Activated CD8-positive, alpha-beta memory T cell treated with anti-CD3 and anti-CD28 coated beads, Interleukin-2, amount 50 U/mL, for 4 hours (primary cell): ENCODE measurements around the gene KCNJ18.
"Not testable (repeated sequence)": the region's sequence is repeated elsewhere in the genome, so short reads cannot be mapped to it uniquely, and the experiment has no call there.

ENCODE experiments used
- DNase-seq: peaks from one replicate; pipeline ENCODE4 v3.0.0-alpha.2; 2020

KCNJ18 gene

DNA sequence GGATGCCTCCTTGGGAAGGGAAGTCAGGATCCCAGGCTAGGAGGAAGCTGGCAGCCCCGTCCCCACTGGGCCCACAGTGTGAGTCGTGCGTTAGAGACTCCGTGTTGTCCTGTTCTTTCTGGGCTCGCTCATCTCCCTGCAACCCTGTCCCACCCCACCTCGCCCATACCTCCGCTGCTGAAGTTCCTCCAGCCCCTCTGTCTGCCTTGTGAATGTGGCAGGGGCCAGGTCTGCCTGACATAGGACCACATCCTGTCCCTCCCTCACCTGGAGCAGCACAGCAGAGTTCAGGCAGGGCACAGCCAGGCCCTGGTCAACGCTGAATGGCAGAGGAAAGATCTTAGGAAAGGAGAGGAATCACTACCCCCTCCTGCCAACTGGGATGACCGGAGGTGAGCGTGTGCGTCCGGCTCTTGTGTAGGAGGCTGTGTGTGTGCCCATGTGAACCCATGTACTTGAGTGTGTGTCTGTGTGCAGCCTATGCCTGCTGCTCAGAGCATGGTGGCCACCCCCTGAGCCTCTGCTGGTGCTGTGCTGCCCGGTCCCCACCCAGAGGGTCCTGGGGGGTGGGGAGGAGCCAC is 12.8 kb downstream of the KCNJ18 start:
- DNase-seq, result no peak

DNA sequence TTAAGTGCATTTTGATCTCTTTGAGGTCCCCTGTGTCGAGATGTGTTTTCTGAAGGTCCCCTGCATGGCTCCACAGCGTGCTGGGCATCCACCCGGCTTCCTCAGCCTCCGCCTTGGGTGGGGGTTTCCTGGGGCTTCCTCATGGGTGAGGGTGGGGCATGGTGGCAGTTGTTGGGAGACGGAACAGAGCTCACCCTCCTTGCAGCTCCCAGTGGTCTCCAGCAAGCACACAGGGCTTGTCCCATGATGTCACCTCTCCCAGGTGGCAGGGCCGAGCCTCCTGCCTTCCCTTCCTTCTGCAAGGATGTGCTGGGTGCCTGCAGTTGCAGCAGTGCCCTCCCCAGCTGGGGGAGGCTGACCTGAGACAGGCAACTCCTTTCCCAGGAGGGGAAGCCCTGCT is 13.4 kb downstream of the KCNJ18 start:
- not testable (repeated sequence) for DNase-seq

DNA sequence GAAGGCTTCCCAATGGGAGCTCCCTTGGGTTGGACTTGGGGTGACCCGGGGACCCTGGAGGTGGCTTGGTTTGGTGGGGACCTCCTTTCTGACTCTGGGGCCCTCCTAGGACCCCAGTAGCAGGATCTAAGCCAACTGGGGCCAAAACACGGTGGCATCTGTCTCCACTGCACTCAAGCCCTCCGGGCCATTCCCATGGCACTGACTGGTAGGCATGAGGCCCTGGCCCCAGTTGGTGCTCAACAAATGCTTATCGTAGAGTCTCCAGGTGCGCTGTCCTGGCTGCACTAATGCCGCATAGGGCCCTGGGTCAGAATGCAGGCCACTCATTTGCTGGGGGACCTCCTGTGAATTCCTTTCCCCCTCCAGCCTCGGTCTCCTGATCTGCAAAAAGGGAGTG is 14.2 kb downstream of the KCNJ18 start:
- not testable (repeated sequence) for DNase-seq

- not testable (repeated sequence) for DNase-seq
Measured at GRCh38 chr17:21707131-21707530, 14.8 kb downstream of the KCNJ18 start.

DNA sequence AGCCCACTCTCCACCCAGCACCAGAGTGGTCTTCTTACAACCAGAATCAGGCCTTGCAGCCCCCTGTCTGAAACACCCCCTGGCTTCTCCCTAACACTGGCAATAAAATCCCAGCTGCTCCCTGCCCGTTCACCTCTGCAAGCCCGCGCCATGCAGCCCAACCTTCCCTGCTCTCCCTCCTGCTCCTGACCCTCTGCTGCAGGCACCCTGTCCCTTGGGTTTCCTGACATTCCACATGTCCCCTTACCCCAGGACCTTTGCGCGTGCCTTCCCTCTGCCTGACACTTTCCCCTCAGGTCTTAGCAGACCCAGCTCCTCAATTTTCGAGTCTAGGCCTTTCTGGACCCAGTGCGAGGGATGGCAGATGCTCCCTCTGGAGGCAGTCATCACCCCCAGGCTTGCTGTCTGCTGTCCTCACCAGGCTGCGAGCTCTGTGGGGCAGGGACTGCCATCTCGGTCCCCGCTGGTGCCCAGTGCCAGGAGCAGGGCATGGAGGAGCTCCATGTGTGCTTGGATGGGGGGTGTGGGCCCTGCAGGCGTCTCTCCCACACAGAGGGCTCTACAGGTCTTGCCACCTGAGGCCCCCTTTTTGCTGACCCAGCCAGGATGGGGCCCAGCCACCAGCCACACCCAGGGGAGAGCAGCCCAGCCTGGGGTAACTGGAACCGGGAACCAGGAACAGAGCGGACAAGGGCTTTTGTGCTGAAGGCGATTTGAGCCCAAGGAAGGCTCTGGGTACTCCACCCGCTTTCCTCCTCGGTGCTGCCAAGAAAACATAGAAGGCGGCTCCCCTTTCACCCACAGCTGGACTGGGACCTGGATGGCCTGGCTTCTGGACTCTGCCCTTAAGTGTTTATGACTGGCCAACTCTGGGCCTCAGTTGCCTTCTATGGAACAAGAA is 15.6 kb downstream of the KCNJ18 start:
- DNase-seq, result not testable (repeated sequence)

GRCh38 chr17:21708612-21709535 is 16.6 kb downstream of the KCNJ18 start:
- not testable (repeated sequence) for DNase-seq

DNA sequence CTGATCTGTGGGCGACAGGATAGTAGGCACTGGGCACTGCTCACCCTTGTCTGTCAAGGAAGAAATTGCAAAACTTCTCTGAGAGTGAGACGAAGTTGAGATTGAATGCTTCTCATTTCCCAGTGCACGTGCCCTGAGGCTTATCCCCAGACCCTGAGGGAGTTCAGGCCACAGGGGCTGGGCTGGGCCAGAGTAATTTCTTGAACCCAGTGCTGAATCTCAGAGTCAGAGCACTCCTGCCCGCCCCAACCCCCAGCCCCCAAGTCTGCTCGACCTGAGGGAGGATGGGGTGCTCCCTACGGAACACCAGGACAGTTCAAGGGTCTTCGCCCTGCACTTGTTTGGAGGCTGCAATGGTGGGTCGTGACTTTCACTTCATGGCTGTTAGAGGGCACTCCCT is 17.7 kb downstream of the KCNJ18 start:
- DNase-seq, result not testable (repeated sequence)

GRCh38 chr17:21710486-21710885 is 18.2 kb downstream of the KCNJ18 start:
- DNase-seq, result not testable (repeated sequence)

DNA sequence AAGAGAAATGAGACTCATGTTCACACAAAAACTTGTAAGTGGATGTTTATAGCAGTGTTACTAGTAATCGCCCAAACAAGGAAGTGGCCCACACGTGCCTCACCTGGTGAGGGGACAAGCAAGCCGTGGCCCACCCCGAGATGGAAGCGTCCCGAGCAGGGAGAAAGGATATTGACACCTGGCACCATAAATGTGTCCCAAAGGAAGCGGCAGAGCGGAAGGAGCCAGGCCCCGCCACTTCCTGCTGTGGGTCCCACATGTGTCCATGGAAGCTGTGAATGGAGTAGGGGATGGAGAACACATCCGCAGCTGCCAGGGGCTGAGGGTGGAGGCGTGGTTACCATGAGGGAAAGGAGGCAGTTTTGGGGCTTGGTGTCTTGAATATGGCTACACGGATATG is 18.9 kb downstream of the KCNJ18 start:
- DNase-seq, result no peak

DNA sequence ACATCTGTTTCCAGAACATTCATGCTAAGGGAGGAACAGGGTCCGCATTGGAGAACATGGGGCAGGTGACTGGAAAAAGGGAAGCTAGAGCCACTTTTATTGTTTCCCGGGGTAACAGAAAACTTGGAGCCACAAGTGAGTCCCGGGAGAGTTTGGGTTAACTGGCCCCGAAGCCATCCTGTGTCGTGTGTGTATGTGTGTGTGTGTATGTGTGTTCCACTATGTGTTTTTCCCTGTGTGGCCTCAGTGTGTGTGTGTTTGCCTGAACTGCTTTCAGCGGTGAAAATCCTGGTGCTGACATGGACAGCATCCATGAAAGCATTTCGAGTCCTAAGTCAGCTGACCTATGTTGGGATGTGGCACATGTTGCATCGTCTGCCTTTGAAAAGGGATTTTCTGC is 20.7 kb downstream of the KCNJ18 start:
- not testable (repeated sequence) for DNase-seq

DNA sequence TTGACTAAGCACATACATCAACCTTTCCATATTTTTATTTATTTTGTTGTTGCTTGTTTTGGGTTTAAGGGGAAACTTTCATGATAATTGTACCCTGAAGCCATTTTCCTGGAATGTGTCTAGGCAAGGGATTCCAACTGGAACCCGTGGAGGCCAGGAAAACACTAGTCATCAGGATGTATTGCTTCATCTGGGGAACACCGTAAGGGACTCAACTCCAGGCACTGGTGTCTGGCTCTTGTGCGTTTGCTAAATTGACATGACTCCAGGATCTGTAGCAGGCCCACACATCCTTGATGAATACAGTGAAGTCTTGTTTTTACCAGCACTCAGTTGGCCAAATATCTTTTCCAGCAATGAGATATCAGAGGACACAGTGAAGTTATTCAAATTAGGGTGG is 21.3 kb downstream of the KCNJ18 start:
- DNase-seq, result not testable (repeated sequence)

- not testable (repeated sequence) for DNase-seq
Measured at GRCh38 chr17:21714676-21715075, 22.4 kb downstream of the KCNJ18 start.

DNA sequence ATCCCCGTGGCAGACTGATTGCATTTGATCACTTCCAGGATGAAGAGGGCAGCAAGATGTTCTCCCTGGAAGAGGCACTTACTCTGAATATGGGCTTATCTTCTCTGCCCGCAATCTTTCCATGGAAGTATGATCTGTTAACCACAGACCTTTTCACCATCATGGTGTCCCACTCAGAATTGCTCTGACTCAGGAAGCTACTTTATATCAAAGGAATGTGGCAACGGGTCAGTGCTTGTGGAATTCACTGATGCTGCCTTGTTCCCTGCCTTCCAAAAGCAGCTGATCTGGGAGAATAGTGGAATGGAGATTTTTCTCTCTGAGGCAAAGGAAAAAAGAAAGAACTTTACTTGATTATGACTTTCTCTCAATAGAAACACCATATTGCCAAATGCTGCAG is 23.6 kb downstream of the KCNJ18 start:
- not testable (repeated sequence) for DNase-seq

- DNase-seq, result not testable (repeated sequence)
Measured at GRCh38 chr17:21718971-21719370, 26.6 kb downstream of the KCNJ18 start.

- not testable (repeated sequence) for DNase-seq
Measured at GRCh38 chr17:21719511-21720226, 27.3 kb downstream of the KCNJ18 start.

- not testable (repeated sequence) for DNase-seq
Measured at GRCh38 chr17:21720566-21720965, 28.2 kb downstream of the KCNJ18 start.

GRCh38 chr17:21722268-21722667 is 29.9 kb downstream of the KCNJ18 start:
- not testable (repeated sequence) for DNase-seq

DNA sequence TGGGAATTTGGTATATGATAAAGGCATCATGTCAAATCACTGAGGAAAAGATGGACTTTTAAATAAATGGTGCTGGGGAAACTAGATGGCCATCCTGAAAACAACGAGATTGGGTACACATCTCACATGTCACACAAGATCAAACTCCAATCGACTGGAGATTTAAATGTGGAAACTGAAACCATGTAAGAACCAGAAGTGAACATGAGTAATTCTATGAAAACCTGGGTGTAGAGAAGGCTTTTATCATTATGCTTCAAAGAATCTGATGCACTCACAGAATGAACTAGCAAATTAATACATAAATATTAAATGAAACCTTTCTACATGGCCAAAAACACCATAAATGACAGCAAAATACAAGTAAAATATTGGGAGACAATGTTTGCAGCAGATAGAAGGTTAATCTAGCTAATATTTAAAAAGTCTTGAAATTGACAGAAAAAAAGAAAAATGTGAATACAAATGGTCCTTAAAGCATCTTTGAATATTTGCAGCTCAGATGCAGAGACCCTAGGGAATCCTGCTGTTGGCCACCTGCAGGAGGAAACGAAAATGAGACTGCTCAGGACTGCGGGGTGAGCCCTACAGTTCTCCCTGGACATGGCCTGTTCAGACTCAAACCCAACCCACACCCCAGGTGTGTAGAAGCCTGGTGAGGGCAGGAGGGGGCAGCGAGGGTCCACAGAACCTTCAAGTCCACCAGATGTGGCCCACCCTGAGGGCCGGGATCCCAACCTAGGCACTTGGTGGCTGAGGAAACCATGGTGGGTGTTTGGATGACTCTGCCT is 32.1 kb downstream of the KCNJ18 start:
- DNase-seq, result not testable (repeated sequence)

GRCh38 chr17:21731076-21731475 is 38.8 kb downstream of the KCNJ18 start:
- DNase-seq, result not testable (repeated sequence)

- not testable (repeated sequence) for DNase-seq
Measured at GRCh38 chr17:21733931-21734330, 41.6 kb downstream of the KCNJ18 start.

DNA sequence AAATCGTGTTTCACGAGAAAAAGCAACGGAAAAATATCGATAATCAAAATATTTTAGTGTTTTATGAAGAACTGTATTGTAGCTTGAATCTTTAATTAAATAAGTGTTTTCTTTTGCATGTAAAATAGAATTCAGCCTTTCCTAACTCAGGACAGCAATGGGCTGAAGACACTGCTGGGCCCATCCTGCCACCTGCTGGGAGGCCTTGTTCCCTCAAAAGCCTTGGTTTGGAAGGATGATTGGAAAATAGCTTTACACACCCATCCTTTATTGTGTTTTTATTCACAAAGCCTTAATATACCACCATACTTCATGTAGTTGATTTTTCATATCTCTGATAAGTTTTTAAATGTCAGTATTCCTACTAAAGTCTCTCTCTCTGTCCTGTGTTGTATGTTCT is 43.5 kb downstream of the KCNJ18 start:
- DNase-seq, result not testable (repeated sequence)
